ENCODE data around the gene CNN1. TPM values are rescaled to one million over a fixed set of nuclear protein-coding genes. Genes with fewer than 3 reads are reported as not detected.

CNN1 gene
- total and polyA plus RNA-seq, 9 of the 15 experiments (the other 6 are each of a cell fraction or from before 2014, with no cell fraction given): 0.23 to 10.6 (median 5.2) TPM

GRCh38 chr19:11578258-11579142, 39.8 kb downstream of the CNN1 start (continued):
- TF ChIP-seq ZNF740 (CRISPR knock-in tag; IDR thresholded peaks at IDR 0.05) (peak; percentile 65; the same call in 1 of the 2 replicates), ZNF740 (tag; IDR thresholded peaks at IDR 0.05) (no peak), NCOA6 (IDR thresholded peaks at IDR 0.05) (no peak), NELFE (IDR thresholded peaks at IDR 0.05; ENCODE audit: insufficient read depth, insufficient read length) (no peak), HDAC1 (IDR thresholded peaks at IDR 0.05) (0 out of 4 replicates have a peak, but pooled peaks of 1 of the 2 experiments have one; percentile 68), LEF1 (IDR thresholded peaks at IDR 0.05) (peak; percentile 80; the same call in 1 of the 2 replicates), CHD1 (IDR thresholded peaks at IDR 0.05; ENCODE audit: low read length) (peak; percentile 17), RB1 (IDR thresholded peaks at IDR 0.05; ENCODE audit: low read depth) (peak; percentile 20; the same call in 1 of the 2 replicates), BHLHE40 (IDR thresholded peaks at IDR 0.05; ENCODE audit: low read length) (peak; percentile 94), GTF2B (IDR thresholded peaks at IDR 0.05; ENCODE audit: extremely low read depth, insufficient read length) (no peak), POLR2AphosphoS5 (IDR thresholded peaks at IDR 0.05; ENCODE audit: control insufficient read depth, insufficient read depth, low read depth, low read length) (peak; percentile 48; the same call in 1 of the 2 replicates), NEUROD1 (IDR thresholded peaks at IDR 0.05; ENCODE audit: borderline replicate concordance, low read depth, low read length, partially characterized antibody) (no peak), RCOR1 (IDR thresholded peaks at IDR 0.05; ENCODE audit: borderline replicate concordance in 1 of 2, low read depth in 2 of 2, low read length in 2 of 2) (peak in 1 of 2 experiments; percentile 65; a peak in 2 of 4 replicates), L3MBTL2 (IDR thresholded peaks at IDR 0.05) (peak; percentile 64), CCNT2 (IDR thresholded peaks at IDR 0.05; ENCODE audit: borderline replicate concordance, extremely low read depth, insufficient read length, low read depth, low read length) (peak; percentile 87), TAL1 (IDR thresholded peaks at IDR 0.05) (peak; percentile 50)
- TF ChIP-seq, protein P1, sequence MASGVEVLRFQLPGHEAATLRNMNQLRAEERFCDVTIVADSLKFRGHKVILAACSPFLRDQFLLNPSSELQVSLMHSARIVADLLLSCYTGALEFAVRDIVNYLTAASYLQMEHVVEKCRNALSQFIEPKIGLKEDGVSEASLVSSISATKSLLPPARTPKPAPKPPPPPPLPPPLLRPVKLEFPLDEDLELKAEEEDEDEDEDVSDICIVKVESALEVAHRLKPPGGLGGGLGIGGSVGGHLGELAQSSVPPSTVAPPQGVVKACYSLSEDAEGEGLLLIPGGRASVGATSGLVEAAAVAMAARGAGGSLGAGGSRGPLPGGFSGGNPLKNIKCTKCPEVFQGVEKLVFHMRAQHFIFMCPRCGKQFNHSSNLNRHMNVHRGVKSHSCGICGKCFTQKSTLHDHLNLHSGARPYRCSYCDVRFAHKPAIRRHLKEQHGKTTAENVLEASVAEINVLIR (CRISPR knock-in tag; IDR thresholded peaks at IDR 0.05): peak; percentile 29; the same call in 1 of the 2 replicates
- TF ChIP-seq, protein P2, sequence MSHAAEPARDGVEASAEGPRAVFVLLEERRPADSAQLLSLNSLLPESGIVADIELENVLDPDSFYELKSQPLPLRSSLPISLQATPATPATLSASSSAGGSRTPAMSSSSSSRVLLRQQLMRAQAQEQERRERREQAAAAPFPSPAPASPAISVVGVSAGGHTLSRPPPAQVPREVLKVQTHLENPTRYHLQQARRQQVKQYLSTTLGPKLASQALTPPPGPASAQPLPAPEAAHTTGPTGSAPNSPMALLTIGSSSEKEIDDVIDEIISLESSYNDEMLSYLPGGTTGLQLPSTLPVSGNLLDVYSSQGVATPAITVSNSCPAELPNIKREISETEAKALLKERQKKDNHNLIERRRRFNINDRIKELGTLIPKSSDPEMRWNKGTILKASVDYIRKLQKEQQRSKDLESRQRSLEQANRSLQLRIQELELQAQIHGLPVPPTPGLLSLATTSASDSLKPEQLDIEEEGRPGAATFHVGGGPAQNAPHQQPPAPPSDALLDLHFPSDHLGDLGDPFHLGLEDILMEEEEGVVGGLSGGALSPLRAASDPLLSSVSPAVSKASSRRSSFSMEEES (CRISPR knock-in tag; IDR thresholded peaks at IDR 0.05): peak; percentile 22; the same call in 1 of the 2 replicates
- TF ChIP-seq, protein P3, sequence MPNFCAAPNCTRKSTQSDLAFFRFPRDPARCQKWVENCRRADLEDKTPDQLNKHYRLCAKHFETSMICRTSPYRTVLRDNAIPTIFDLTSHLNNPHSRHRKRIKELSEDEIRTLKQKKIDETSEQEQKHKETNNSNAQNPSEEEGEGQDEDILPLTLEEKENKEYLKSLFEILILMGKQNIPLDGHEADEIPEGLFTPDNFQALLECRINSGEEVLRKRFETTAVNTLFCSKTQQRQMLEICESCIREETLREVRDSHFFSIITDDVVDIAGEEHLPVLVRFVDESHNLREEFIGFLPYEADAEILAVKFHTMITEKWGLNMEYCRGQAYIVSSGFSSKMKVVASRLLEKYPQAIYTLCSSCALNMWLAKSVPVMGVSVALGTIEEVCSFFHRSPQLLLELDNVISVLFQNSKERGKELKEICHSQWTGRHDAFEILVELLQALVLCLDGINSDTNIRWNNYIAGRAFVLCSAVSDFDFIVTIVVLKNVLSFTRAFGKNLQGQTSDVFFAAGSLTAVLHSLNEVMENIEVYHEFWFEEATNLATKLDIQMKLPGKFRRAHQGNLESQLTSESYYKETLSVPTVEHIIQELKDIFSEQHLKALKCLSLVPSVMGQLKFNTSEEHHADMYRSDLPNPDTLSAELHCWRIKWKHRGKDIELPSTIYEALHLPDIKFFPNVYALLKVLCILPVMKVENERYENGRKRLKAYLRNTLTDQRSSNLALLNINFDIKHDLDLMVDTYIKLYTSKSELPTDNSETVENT (CRISPR knock-in tag; IDR thresholded peaks at IDR 0.05): peak; percentile 49; the same call in 1 of the 2 replicates
